Breast epithelium (tissue), 3 donors: ENCODE results near the gene GCLC.

Experiments used
- POLR2A ChIP-seq: fragments of 450-650 bp; IDR thresholded peaks from one replicate; pipeline ENCODE4 v1.6.1; 2016; ENCODE audit warnings: antibody characterized with exemption, mild to moderate bottlenecking, moderate library complexity
- POLR2AphosphoS5 ChIP-seq, 3 donors: sonication (generic); formaldehyde crosslinking; IDR thresholded peaks; one replicate each; pipeline ENCODE4 v1.6.1; 2017; ENCODE audit warnings: antibody characterized with exemption in 3 of 3
- TF ChIP-seq, protein P1 (sequence below), 3 donors: fragments of 450-650 bp; IDR thresholded peaks; one replicate each; pipeline ENCODE4 v1.5.1; 2016 to 2017; ENCODE audit warnings: antibody characterized with exemption in 3 of 3, mild to moderate bottlenecking in 3 of 3, moderate library complexity in 3 of 3

DNA sequence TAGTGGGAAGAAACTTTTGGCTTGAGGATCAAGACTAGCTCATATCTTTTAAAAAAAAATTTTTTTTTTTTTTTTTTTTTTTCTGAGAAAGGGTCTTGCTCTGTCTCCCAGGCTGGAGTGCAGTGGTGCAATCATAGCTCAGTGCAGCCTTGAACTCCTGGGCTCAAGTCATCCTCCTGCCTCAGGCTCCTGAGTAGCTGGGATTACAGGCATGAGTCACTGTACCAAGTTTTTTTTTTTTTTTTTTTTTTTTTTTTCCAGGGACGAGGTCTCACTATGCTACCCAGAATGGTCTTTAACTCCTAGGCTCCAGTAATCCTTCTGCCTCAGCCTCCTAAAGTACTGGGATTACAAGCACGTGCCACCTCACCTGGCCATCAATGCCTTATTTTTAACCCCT lies 27.9 kb downstream of the GCLC start:
- TF ChIP-seq POLR2A = no peak
- TF ChIP-seq, protein P1, sequence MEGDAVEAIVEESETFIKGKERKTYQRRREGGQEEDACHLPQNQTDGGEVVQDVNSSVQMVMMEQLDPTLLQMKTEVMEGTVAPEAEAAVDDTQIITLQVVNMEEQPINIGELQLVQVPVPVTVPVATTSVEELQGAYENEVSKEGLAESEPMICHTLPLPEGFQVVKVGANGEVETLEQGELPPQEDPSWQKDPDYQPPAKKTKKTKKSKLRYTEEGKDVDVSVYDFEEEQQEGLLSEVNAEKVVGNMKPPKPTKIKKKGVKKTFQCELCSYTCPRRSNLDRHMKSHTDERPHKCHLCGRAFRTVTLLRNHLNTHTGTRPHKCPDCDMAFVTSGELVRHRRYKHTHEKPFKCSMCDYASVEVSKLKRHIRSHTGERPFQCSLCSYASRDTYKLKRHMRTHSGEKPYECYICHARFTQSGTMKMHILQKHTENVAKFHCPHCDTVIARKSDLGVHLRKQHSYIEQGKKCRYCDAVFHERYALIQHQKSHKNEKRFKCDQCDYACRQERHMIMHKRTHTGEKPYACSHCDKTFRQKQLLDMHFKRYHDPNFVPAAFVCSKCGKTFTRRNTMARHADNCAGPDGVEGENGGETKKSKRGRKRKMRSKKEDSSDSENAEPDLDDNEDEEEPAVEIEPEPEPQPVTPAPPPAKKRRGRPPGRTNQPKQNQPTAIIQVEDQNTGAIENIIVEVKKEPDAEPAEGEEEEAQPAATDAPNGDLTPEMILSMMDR (IDR thresholded peaks at IDR 0.05) = no peak
- no peak for TF ChIP-seq POLR2AphosphoS5 (IDR thresholded peaks at IDR 0.05)
